Measurements from ENCODE around the gene CGREF1.

DNA sequence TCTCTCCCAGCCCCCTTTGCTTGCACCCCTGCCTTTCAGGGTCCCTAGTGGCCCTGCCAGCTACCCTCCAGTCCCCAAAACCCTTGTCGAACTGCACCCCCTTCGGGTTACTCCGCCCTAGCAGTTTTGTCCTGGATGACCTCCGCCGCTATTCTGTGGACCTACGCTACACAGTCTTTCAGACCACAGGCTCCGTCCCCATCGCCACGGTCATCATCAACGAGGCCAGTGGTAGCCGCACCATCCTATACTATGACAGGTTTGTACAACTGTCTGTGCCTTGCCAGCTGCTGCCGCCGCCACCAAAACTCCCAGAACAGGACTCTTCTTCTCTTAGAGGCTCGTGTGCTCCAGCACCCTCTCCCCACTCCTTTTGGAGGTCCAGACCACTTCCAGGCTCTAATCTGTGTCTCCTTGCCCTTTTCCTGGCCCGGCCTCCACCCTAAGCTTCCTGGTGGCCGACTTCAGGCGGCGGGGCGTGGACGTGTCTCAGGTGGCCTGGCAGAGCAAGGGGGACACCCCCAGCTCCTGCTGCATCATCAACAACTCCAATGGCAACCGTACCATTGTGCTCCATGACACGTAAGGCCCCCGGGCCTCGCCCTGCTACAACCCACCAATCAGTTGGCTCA, 24.5 kb downstream of the CGREF1 start:
- TF ChIP-seq CTCF (conservative IDR thresholded peaks at IDR 0.05), result no peak
- TF ChIP-seq EZH2 (IDR thresholded peaks at IDR 0.05; ENCODE audit: low read depth), result no peak

Data from PC-9 (cell line).